ENCODE measurements around the gene CEP20.
"Not testable (repeated sequence)": the region's sequence is repeated elsewhere in the genome, so short reads cannot be mapped to it uniquely, and the experiment has no call there.

CEP20 gene

GRCh38 chr16:15865742-15866141 is 22.7 kb downstream of the CEP20 start:
- DNase-seq (ENCODE audit: low read depth) = peak; percentile 18
- no peak overlapping the region for H3K4me3 ChIP-seq (ENCODE audit: low read depth, low read length)

GRCh38 chr16:15864939-15865338 is 23.5 kb downstream of the CEP20 start:
- no peak overlapping the region for H3K4me3 ChIP-seq (ENCODE audit: low read depth, low read length)
- DNase-seq (ENCODE audit: low read depth) = no peak

- no peak for DNase-seq (ENCODE audit: low read depth)
- no peak overlapping the region for H3K4me3 ChIP-seq (ENCODE audit: low read depth, low read length)
These were observed 26.4 kb downstream of the CEP20 start for GRCh38 chr16:15861996-15862395.

GRCh38 chr16:15858921-15859668 is 29.3 kb downstream of the CEP20 start:
- H3K4me3 ChIP-seq (ENCODE audit: low read depth, low read length) = no peak overlapping the region
- DNase-seq (ENCODE audit: low read depth) = no peak

GRCh38 chr16:15857724-15858560 is 30.5 kb downstream of the CEP20 start:
- DNase-seq (ENCODE audit: low read depth) = no peak
- H3K4me3 ChIP-seq (ENCODE audit: low read depth, low read length) = peak overlapping the region; percentile 43

GRCh38 chr16:15856901-15857698 is 31.3 kb downstream of the CEP20 start, which contains the start of gene MYH11:
Gene MYH11 (minus strand): TSS chr16:15857028. CDS start chr16:15838252, 18,776 bp downstream.
- no peak for DNase-seq (ENCODE audit: low read depth)
- peak within 1 kb of the TSS; percentile 43 for H3K4me3 ChIP-seq (ENCODE audit: low read depth, low read length)

GRCh38 chr16:15856182-15856581 is 32.2 kb downstream of the CEP20 start:
- no peak for DNase-seq (ENCODE audit: low read depth)
- no peak overlapping the region for H3K4me3 ChIP-seq (ENCODE audit: low read depth, low read length)

GRCh38 chr16:15855704-15856003 is 32.7 kb downstream of the CEP20 start:
- H3K4me3 ChIP-seq (ENCODE audit: low read depth, low read length) = no peak overlapping the region
- no peak for DNase-seq (ENCODE audit: low read depth)

- H3K4me3 ChIP-seq (ENCODE audit: low read depth, low read length) = no peak overlapping the region
These were observed 33.3 kb downstream of the CEP20 start for GRCh38 chr16:15854906-15855703.

GRCh38 chr16:15854061-15854460 is 34.3 kb downstream of the CEP20 start:
- no peak for DNase-seq (ENCODE audit: low read depth)

More at GRCh38 chr16:15854906-15855703, 33.3 kb downstream of the CEP20 start:
- no peak for DNase-seq (ENCODE audit: low read depth)

GRCh38 chr16:15853021-15853420 is 35.4 kb downstream of the CEP20 start:
- no peak for DNase-seq (ENCODE audit: low read depth)
- H3K4me3 ChIP-seq (ENCODE audit: low read depth, low read length) = no peak overlapping the region

More at GRCh38 chr16:15854061-15854460, 34.3 kb downstream of the CEP20 start:
- no peak overlapping the region for H3K4me3 ChIP-seq (ENCODE audit: low read depth, low read length)

GRCh38 chr16:15850555-15850954 is 37.8 kb downstream of the CEP20 start:
- not testable (repeated sequence) for H3K4me3 ChIP-seq (ENCODE audit: low read depth, low read length); DNase-seq (ENCODE audit: low read depth)

GRCh38 chr16:15849209-15849981 is 39.0 kb downstream of the CEP20 start:
- no peak overlapping the region for H3K4me3 ChIP-seq (ENCODE audit: low read depth, low read length)
- DNase-seq (ENCODE audit: low read depth) = no peak

- H3K4me3 ChIP-seq (ENCODE audit: low read depth, low read length) = no peak overlapping the region
- no peak for DNase-seq (ENCODE audit: low read depth)
These were observed 40.7 kb downstream of the CEP20 start for GRCh38 chr16:15847611-15848175.

- DNase-seq (ENCODE audit: low read depth) = no peak
- no peak overlapping the region for H3K4me3 ChIP-seq (ENCODE audit: low read depth, low read length)
These were observed 41.9 kb downstream of the CEP20 start for GRCh38 chr16:15846510-15846909.

- H3K4me3 ChIP-seq (ENCODE audit: low read depth, low read length) = no peak overlapping the region
- DNase-seq (ENCODE audit: low read depth) = no peak
These were observed 44.6 kb downstream of the CEP20 start for GRCh38 chr16:15843635-15844279.

GRCh38 chr16:15839204-15839603 is 49.2 kb downstream of the CEP20 start:
- not testable (repeated sequence) for H3K4me3 ChIP-seq (ENCODE audit: low read depth, low read length); DNase-seq (ENCODE audit: low read depth)

- no peak for DNase-seq (ENCODE audit: low read depth)
- no peak overlapping the region for H3K4me3 ChIP-seq (ENCODE audit: low read depth, low read length)
These were observed 50.6 kb downstream of the CEP20 start for GRCh38 chr16:15837761-15838160.

All from skeletal muscle cell (primary cell).